NCI-H526 treated with DMSO at 0.1 percent for 48 hours (cell line): ENCODE measurements around the gene C1orf232.

Experiments used
- DNase-seq: peaks from one replicate; lab custom pipeline; 2025; lab: John Stamatoyannopoulos, UW

C1orf232 gene

DNA sequence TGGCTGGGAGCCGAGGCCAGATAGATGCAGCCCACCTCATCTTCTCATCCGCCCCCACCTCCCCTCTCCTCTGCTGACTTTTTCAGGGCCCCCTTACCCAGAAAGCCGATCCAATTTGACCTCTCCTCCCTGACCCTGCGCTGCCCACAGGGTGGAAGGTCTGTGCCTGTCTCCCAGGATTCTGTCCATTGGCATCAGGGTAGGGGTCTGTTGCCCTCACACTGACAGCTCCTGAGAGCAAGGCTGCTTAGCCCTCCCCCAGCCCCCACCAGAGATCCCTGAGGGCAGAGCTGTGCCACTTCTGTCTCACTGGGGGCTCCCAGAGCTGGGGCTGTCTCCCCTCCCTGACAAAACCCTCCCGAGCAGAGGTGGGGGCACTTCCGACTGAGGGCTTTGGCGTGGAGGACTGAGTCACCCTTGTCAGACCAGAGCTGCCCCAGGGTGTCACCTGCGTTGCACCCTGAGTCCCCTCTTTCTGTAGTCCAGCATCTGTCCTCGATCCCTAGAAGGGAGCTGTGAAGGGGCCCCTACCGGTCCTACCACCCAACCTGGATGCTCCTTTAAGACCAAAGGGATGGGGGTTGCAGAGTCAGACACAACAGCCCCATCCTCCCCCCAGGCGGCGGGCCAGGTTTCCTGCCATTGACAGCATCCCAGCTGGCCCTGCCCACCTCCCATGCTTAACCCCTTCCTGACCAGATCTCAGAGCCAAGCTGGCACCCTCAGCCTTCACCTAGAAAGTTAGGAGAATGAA is 12.3 kb downstream of the C1orf232 start:
- DNase-seq, result no peak

DNA sequence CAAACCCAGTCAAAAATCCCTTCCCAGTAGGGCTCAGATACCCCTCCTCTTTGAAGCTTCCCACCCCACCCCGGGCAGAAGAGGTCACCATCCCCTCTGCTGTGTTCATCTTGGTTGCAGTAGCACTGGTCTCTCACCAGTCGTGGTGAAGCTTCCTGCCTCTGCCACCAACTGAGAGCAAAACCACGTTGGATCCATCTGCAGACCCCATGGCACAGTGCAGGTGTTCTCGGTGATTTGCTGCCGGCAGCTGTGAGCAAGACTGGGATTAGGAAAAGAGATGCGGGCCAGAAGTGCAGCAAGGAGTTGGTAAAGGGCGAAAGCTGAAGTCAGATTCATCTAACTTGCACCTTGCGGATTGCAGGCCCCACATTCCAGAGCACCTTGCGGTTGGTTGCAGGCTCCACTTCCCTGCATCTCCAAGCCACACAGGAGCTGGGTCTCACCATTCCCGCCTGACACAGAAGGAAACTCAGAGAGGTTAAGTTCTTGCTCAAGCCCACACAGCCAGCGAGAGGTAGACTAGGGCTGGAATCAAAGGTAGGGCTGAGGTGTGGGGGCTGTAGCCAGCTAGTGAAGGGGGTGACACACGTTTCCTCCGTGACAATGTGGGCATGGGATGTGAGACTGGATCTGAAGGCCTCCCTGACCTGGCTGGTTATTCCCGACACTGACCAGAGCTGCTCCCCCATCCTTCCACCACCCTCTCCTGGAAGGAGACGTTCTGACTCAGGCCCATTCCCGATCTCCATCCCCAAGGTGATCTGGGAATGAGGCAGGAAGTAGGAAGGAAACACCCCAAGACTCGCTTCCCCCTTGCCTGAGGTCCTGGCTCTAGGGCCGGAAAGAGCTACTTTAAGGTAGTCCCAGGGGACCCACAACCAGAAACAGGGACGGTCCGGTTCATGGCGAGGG is 13.1 kb downstream of the C1orf232 start:
- DNase-seq, result no peak

GRCh38 chr1:26154750-26155149 is 14.0 kb downstream of the C1orf232 start:
- no peak for DNase-seq

DNA sequence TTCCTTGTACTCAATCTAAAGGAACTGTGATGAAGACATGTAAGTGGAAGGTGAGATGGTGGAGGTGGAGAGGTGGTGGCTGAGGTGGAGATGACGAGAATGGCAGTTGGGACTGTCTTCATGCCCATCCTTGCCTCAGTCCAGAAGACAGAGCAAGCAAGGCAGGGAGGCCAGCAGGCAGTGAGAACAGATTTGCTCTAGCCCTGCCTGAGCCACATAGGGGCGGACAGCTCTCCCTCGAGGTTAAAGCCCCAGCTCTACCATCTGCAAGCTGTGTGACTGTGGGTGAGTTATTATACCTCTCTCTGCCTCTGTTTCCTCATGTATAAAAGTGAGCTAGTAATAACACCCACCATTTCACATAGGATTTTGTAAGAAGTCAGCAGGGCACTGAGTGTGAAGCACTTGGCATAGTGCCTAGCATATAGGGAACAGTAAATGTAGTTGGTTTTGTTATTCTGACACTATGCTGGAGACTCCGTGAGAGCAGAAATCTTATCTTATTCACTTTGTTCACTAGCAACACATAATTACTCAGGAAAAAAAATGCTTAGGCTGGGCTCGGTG is 14.7 kb downstream of the C1orf232 start:
- DNase-seq, result no peak

GRCh38 chr1:26148887-26149286 is 19.9 kb downstream of the C1orf232 start:
- DNase-seq, result no peak

GRCh38 chr1:26145960-26146294 is 22.8 kb downstream of the C1orf232 start:
- DNase-seq, result no peak

- DNase-seq, result peak; percentile 88
Observed at GRCh38 chr1:26145041-26145959, 23.5 kb downstream of the C1orf232 start.

GRCh38 chr1:26142159-26142558 is 26.6 kb downstream of the C1orf232 start:
- no peak for DNase-seq

DNA sequence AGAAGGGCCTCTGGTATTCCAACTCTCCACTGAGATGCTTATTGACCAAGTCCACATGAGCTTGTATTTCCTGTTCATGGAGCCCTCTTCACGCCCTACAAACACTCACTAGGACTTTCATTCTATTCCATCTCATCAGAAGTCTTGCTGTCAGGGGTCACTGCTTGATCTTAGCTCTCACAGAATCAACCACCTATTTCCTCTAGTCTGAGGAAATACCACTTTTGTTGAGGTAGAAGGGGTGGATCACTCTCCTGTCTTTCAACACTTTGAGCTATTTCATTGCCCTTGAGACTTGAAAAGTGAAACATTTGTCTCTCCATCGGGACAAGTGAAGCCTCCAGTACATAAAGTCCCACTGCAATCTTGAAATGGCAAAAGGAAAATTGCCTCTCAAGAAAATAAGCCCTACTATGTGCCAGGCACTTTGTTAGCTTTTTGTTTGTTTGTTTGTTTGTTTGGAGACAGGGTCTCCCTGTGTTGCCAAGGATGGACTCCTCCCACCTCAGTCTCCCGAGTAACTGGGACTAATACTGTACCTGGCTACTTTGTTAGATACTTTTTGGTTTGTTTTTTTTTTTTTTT is 29.7 kb downstream of the C1orf232 start:
- DNase-seq, result no peak

DNA sequence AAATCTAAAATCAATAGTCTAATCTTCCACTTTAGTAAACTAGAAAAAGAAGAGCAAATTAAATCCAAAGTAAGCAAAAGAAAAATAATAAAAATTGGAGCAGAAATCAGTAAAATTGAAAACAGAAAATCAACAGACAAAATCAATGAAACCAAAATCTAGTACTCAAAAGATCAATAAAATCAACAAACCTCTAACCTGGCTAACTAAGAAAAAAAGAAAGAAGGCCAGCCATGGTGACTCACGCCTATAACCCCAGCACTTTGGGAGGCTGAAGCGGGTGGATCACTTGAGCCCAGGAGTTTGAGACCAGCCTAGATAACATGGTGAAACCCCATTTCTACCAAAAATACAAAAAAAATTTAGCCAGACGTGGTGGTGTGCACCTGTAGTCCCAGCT is 34.3 kb downstream of the C1orf232 start:
- no peak for DNase-seq

DNA sequence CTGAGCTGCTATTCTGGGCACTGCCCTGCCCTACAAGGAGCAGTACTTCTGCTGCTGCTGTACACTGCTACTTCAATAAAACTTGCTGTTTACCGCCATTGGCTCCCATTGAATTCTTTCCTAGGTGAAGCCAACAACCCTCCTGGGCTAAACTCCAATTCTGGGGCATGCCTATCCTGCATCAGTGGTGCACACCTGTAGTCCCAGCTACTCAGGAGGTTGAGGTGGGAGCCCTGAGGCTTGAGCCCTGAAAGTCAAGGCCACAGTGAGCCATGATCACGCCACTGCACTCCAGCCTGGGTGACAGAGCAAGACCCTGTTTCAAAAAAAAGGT is 36.0 kb downstream of the C1orf232 start:
- no peak for DNase-seq

DNA sequence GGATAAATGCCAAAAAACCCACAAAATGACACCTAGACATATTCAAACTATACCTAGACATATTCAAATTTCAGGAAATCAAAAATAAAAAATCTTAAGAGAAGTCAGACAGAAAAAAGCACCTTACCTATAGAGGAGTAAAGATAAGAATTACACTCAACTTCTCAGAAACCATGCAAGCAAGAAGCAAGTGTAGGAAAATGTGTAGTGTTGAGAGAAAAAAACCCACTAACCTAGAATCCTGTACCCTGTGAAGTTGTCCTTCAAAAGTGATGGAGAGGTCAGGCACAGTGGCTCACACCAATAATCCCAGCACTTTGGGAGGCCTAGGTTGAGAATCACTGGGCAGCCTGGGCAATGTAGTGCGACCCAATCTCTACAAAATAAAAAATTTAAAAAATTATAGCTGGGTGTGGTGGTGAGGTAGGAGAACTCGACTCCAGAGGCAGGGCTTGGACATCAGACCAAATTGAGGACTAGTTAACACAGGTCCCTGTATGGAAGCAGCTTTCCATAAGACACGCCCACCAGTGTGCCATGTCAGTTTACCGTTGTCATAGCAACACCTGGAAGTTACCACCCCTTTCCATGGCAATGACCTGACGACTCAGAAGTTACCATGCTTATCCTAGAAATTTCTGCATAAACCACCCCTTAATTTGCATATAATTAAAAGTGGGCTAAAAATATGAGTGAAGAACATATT is 36.5 kb downstream of the C1orf232 start:
- no peak for DNase-seq

- no peak for DNase-seq
Observed at GRCh38 chr1:26130695-26131094, 38.1 kb downstream of the C1orf232 start.

GRCh38 chr1:26129778-26130177 is 39.0 kb downstream of the C1orf232 start:
- no peak for DNase-seq

DNA sequence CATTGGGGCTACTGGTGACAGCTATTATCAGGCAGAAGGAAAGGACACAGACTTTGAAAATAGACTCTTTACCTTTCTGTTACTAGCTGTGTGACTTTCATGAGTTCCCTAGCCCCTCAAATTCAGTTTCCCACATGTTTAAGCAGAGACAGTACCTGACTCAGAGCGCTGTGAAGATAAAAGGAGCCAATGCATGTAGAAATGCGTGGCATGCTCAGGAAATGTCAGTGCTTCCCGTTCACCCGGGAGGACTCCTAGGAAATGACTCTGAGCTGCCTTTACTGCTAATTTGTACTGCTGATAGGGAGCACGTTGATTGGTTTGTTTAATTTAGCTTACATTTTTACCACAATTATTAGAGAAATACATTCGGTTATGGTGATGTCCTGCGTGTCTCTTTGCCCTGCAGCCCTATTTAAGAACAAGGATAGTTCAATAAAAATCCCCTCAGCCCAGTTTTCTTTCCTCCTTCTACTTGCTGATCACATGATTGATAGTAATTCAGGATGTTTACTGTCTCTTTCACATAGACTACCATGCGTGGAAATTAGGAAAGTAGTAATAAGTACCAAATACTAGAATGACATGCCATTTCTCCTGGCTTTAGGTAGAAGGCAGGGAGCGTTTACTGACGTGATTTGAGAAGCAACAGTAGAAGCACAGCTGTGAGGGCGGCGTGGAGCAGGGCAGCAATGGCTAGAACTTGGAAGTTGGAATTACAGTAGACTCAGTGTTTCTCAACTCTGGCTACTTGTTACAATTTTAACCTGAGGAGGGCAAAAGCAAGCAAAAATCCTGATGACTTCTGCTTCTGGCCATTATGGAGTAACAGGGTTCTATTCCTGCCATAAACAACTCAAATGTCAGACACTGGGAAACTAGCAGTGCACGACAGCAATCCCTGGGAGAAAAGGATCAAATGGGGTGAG is 41.3 kb downstream of the C1orf232 start:
- DNase-seq, result no peak

GRCh38 chr1:26126321-26127084 is 42.3 kb downstream of the C1orf232 start:
- DNase-seq, result no peak

DNA sequence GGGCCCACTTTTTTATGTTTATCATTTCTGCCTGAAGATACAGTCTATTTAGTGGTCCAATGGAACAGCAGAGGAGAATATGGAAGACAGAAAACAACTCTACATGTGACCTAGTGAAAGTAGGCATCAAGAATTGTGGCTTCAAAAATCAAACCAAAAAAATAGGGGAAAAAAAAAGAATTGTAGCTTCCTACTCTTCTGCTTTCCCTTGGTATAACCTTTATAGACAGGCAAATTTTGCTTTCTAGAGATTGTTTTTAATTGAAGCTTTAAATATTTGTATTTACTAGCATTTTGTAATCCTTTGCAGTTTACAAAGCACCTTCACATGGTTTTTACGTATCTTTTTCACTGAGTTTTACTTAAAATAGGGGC is 42.8 kb downstream of the C1orf232 start:
- no peak for DNase-seq

DNA sequence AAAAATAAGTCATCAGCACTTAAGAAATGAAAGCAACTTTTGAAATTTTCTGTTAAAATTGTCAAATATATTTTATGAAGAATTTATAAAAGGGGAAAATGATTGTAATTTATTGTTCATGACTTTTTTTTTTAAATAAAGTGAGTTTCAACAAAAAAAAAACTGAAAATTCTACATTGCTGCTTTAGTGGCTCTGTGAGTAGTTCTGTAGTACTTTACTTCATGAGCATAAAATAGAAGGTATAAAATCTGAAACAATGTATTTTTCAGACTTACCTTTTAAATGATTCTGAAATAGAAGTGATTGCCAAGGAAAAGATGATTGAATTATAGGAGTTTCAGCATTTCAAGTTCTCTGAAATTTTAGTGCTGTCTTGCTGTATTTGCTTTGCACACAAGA is 43.4 kb downstream of the C1orf232 start:
- no peak for DNase-seq
